GM12878 (cell line): ENCODE data around the gene RELL2. TPM values are rescaled to one million over a fixed set of nuclear protein-coding genes. Genes with fewer than 3 reads are reported as not detected.

Source experiments
- ATAC-seq: fragments of 200-7000 bp; cut with Tn5 transposase; 3 replicates; pipeline ENCODE4 v1.9.1; 2020; ENCODE audit warnings: mild to moderate bottlenecking, moderate library complexity
- BruUV-seq: library from RNA; stranded (reverse); fragments of 400-500 nt; replicated peaks from 2 replicates; lab custom pipeline; 2021; lab: Mats Ljungman, UMichigan
- CTCF ChIA-PET: fragments of 300-600 bp; sonication (Branson Sonifier 250); formaldehyde crosslinking; extraction: SDS; loops from one replicate; lab custom pipeline; 2021; ENCODE audit warnings: inconsistent platforms; lab: Yijun Ruan, JAX
- POLR2A ChIA-PET: fragments of 350-600 bp; formaldehyde crosslinking; extraction: SDS; loops from one replicate; lab custom pipeline; 2021; ENCODE audit warnings: inconsistent platforms; lab: Charles Lee
- RAD21 ChIA-PET: fragments of 300-600 bp; sonication (Branson Sonifier 250); formaldehyde crosslinking; loops from one replicate; lab custom pipeline; 2023; ENCODE audit warnings: antibody characterized with exemption; ENCODE audit not compliant: unreplicated experiment; lab: Charles Lee
- SMC1A ChIA-PET: fragments of 300-600 bp; sonication (Branson Sonifier 250); formaldehyde crosslinking; loops from one replicate; lab custom pipeline; 2023; ENCODE audit not compliant: unreplicated experiment, uncharacterized antibody; lab: Charles Lee
- DNase-seq: peaks from one replicate; pipeline ENCODE4 v3.0.0-alpha.2; 2011; ENCODE audit warnings: low read depth, low spot score
- FAIRE-seq: peaks from 3 replicates; lab custom pipeline; 2011; peaks lifted over from hg19 to GRCh38; lab: Jason Lieb, UNC
- H2AFZ ChIP-seq: 2 replicates; pipeline ENCODE4 v1.6.0; 2011; ENCODE audit warnings: low read depth, low read length, control low read depth; ENCODE audit not compliant: control insufficient read depth
- H3K27ac ChIP-seq: 2 replicates; pipeline ENCODE4 v1.5.1; 2011; ENCODE audit warnings: control low read depth; ENCODE audit not compliant: control insufficient read depth, insufficient read depth
- H3K27me3 ChIP-seq, 2 experiments: replicated peaks in 1 of 2; 2 replicates each; pipeline versions ENCODE4 v1.6.0 to v1.6.1; 2011; ENCODE audit warnings: low read length in 1 of 2; ENCODE audit not compliant: control insufficient read depth in 2 of 2, insufficient read depth in 2 of 2
- H3K36me3 ChIP-seq, 2 experiments: 2 replicates each; pipeline ENCODE4 v1.5.1; 2011; ENCODE audit warnings: low read length in 1 of 2; ENCODE audit not compliant: control insufficient read depth in 2 of 2, insufficient read depth in 2 of 2
- H3K4me1 ChIP-seq: 2 replicates; pipeline ENCODE4 v1.6.1; 2011; ENCODE audit warnings: mild to moderate bottlenecking, low read length, moderate library complexity, mixed read lengths; ENCODE audit not compliant: control insufficient read depth, insufficient read depth
- H3K4me2 ChIP-seq: 2 replicates; pipeline ENCODE4 v1.6.0; 2011; ENCODE audit warnings: control low read depth; ENCODE audit not compliant: control insufficient read depth, insufficient read depth
- H3K4me3 ChIP-seq: fragments of 200-600 bp; sonication (generic); 2 replicates; pipeline ENCODE4 v1.5.1; 2016
- H3K79me2 ChIP-seq: 2 replicates; pipeline ENCODE4 v1.6.0; 2011; ENCODE audit warnings: low read length; ENCODE audit not compliant: control insufficient read depth, insufficient read depth
- H3K9ac ChIP-seq: 2 replicates; pipeline ENCODE4 v1.8.0; 2011; ENCODE audit warnings: low read length, control low read depth, mixed read lengths; ENCODE audit not compliant: control insufficient read depth, insufficient read depth
- H3K9me3 ChIP-seq: replicated peaks from 3 replicates; pipeline ENCODE4 v1.5.1; 2011; ENCODE audit warnings: mild to moderate bottlenecking, low read length; ENCODE audit not compliant: control insufficient read depth, insufficient read depth
- H4K20me1 ChIP-seq: 2 replicates; pipeline ENCODE4 v1.6.0; 2011; ENCODE audit not compliant: control insufficient read depth, insufficient read depth
- BMI1 ChIP-seq: fragments of 450-650 bp; IDR thresholded peaks from 2 replicates; pipeline ENCODE4 v1.6.1; 2016; ENCODE audit warnings: mild to moderate bottlenecking, moderate library complexity, borderline replicate concordance
- CREM ChIP-seq: IDR thresholded peaks from 2 replicates; pipeline ENCODE4 v1.6.1; 2014; ENCODE audit warnings: antibody characterized with exemption, low read depth
- EZH2 ChIP-seq: IDR thresholded peaks from 2 replicates; pipeline ENCODE4 v1.6.1; 2012; ENCODE audit warnings: low read depth, mild to moderate bottlenecking, control low read depth, inconsistent platforms, low read length, borderline replicate concordance; ENCODE audit not compliant: control insufficient read depth
- KDM1A ChIP-seq: fragments of 200-600 bp; sonication (generic); IDR thresholded peaks from 2 replicates; pipeline ENCODE4 v1.6.1; 2016; ENCODE audit warnings: borderline replicate concordance
- RELA ChIP-seq: fragments of 450-650 bp; IDR thresholded peaks from 2 replicates; pipeline ENCODE4 v1.8.0; 2014; ENCODE audit warnings: borderline replicate concordance; ENCODE audit not compliant: partially characterized antibody
- RFX5 ChIP-seq: IDR thresholded peaks from 2 replicates; pipeline ENCODE4 v1.6.1; 2011; ENCODE audit warnings: low read depth, low read length, improper control_type of control experiment
- YBX1 ChIP-seq: fragments of 450-650 bp; IDR thresholded peaks from 2 replicates; pipeline ENCODE4 v1.6.1; 2016; ENCODE audit warnings: antibody characterized with exemption
- YY1 ChIP-seq: IDR thresholded peaks from 2 replicates; pipeline ENCODE4 v1.6.1; 2011; ENCODE audit warnings: low read depth, mild to moderate bottlenecking, low read length
- WGBS: methylation state at CpG from one replicate; pipeline ENCODE4 v1.1.6; 2016; ENCODE audit warnings: low lambda C conversion rate; ENCODE audit not compliant: insufficient replicate concordance, insufficient coverage; ENCODE audit errors: missing lambda C conversion rate; 5-methylcytosine and 5-hydroxymethylcytosine counted together
- in situ Hi-C: fragments of 300-500 bp; cut with MboI; formaldehyde crosslinking; loops from 9 replicates; pipeline ENCODE4 v1.14.3; 2018; ENCODE audit warnings: mixed read lengths
- intact Hi-C: fragments of 100-400 bp; cut with micrococcal nuclease; formaldehyde crosslinking; loops from one replicate; pipeline ENCODE4 v1.14.2; 2022; ENCODE audit not compliant: unreplicated experiment
- polyA plus RNA-seq, 11 experiments: library from polyadenylated mRNA; depleted of rRNA in 4 of 11; unstranded in 6 of 11; stranded (reverse) in 5 of 11; fragments of >200 nt; fragmentation: Nextera tagmentation in 4 of 11; fragmentation: Illumina TruSeq in 1 of 11; extraction: Ambion mirVana in 4 of 11; extraction: Trizol in 1 of 11; gene quantifications; 1 replicate in 1 of 11; 2 replicates in 10 of 11; pipeline versions ENCODE4 v1.2.1 to v1.2.3, GENCODE V29; 2011 to 2016; ENCODE audit warnings: inconsistent platforms in 2 of 11, missing spikeins in 2 of 11, low read depth in 1 of 11
- total RNA-seq, 4 experiments: library from RNA; depleted of rRNA in 3 of 4; stranded (reverse); fragments of >200 nt in 3 of 4; fragmentation: Illumina TruSeq in 1 of 4; extraction: Trizol in 1 of 4; gene quantifications; 2 replicates each; pipeline versions ENCODE4 v1.2.1 to v1.2.3, GENCODE V29; 2013 to 2021
- TF ChIP-seq, protein P1 (sequence below): IDR thresholded peaks from 2 replicates; pipeline ENCODE4 v1.6.1; 2011; ENCODE audit warnings: borderline replicate concordance, low read depth, mild to moderate bottlenecking, moderate library complexity, low read length; ENCODE audit not compliant: insufficient read depth, poor library complexity, severe bottlenecking
- TF ChIP-seq, protein P2 (sequence below): fragments of 450-650 bp; formaldehyde crosslinking; IDR thresholded peaks from 2 replicates; pipeline ENCODE4 v1.4.0; 2020; ENCODE audit warnings: mild to moderate bottlenecking, moderate library complexity
- TF ChIP-seq, protein P3 (sequence below): fragments of 450-650 bp; IDR thresholded peaks from 2 replicates; pipeline ENCODE4 v1.6.1; 2017; ENCODE audit warnings: borderline replicate concordance
- TF ChIP-seq, protein P4 (sequence below): IDR thresholded peaks from 2 replicates; pipeline ENCODE4 v1.6.1; 2011; ENCODE audit warnings: mild to moderate bottlenecking, low read depth, low read length, moderate library complexity; ENCODE audit not compliant: insufficient replicate concordance

The RELL2 gene
- total and polyA plus RNA-seq, 10 of the 15 experiments (the other 5 are each of a cell fraction or from before 2014, with no cell fraction given) = 0.23 to 21.4 (median 7.1) TPM

DNA sequence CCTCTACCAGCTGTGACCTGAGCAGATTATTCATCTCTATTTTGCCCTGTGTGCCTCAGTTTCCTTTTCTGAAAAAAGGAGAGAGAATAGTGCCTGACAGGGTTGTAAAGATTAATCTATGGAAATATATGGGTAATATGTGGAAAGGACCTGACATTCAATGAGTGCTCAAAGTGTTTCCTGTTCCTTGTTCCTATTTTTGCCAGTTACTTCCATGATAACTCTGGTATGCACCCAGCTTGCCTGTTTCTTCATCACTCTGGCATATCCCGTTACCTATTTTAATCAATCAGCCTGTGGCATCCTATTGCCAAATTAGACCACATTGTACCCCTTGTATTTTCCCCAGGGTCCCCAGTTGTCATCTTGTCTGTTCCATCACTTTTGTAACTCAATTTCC is 48.8 kb downstream of the RELL2 start (continued):
- TF ChIP-seq, protein P1, sequence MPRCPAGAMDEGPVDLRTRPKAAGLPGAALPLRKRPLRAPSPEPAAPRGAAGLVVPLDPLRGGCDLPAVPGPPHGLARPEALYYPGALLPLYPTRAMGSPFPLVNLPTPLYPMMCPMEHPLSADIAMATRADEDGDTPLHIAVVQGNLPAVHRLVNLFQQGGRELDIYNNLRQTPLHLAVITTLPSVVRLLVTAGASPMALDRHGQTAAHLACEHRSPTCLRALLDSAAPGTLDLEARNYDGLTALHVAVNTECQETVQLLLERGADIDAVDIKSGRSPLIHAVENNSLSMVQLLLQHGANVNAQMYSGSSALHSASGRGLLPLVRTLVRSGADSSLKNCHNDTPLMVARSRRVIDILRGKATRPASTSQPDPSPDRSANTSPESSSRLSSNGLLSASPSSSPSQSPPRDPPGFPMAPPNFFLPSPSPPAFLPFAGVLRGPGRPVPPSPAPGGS = no peak
- TF ChIP-seq, protein P2, sequence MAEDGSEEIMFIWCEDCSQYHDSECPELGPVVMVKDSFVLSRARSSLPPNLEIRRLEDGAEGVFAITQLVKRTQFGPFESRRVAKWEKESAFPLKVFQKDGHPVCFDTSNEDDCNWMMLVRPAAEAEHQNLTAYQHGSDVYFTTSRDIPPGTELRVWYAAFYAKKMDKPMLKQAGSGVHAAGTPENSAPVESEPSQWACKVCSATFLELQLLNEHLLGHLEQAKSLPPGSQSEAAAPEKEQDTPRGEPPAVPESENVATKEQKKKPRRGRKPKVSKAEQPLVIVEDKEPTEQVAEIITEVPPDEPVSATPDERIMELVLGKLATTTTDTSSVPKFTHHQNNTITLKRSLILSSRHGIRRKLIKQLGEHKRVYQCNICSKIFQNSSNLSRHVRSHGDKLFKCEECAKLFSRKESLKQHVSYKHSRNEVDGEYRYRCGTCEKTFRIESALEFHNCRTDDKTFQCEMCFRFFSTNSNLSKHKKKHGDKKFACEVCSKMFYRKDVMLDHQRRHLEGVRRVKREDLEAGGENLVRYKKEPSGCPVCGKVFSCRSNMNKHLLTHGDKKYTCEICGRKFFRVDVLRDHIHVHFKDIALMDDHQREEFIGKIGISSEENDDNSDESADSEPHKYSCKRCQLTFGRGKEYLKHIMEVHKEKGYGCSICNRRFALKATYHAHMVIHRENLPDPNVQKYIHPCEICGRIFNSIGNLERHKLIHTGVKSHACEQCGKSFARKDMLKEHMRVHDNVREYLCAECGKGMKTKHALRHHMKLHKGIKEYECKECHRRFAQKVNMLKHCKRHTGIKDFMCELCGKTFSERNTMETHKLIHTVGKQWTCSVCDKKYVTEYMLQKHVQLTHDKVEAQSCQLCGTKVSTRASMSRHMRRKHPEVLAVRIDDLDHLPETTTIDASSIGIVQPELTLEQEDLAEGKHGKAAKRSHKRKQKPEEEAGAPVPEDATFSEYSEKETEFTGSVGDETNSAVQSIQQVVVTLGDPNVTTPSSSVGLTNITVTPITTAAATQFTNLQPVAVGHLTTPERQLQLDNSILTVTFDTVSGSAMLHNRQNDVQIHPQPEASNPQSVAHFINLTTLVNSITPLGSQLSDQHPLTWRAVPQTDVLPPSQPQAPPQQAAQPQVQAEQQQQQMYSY (CRISPR knock-in tag) = no peak
- TF ChIP-seq YY1 = no peak

DNA sequence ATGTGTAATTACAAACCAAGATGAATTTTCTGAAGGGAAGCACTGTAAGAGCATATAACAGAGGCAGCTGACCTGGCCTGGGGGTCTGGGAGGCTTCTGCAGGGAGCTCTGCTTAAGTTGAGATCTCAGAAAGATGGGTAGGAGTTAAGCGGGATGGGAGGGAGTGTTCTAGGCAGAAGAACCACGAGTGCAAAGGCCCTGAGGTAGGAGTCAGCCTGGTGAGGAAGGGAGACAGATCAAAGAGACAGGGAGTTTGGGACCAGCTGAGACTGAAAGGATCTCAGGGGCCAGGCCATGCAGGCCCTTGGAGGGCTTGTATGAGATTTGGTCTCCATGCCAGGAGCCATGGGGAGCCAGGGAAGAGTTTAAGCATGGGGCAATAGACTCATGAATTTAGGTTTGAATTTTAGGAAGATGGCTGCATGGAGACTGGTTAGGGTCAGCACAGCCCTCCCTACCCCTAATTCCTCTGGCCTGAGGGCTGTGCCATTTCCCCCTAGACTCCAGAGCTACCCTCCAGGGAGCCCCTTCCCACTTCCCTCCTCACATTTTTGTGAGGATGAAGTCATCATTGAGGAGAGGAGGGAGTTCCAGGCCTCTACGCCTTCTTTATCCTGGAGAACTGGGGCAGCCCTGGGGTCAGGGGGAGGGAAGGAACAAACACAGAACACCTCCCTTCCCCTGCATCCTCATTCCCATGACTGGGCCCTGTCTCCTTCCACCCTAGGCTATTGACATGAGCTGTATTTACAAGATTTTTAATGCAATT is 50.0 kb downstream of the RELL2 start:
- H3K4me3 ChIP-seq = no peak overlapping the region
- in situ Hi-C loops (no loop called here), intact Hi-C loops (no loop called here)
- H3K36me3 ChIP-seq = no peaks in the 10 kb centered on the region
- H4K20me1 ChIP-seq = no peaks in the 10 kb centered on the region
- 31% methylated on average over 3 of the region's 3 CpGs for WGBS
- SMC1A ChIA-PET = interaction anchor here (0.8 to 1.3 kb wide), 3 partner anchors 95 to 274 kb away, joined by 3 read pairs; no protein-coding TSS in a partner anchor
- ATAC-seq (no peak), DNase-seq (no peak), FAIRE-seq (no peak)
- CTCF ChIA-PET = interaction anchor here (0.7 to 1.8 kb wide), 4 partner anchors 15 to 274 kb away, joined by 3 to 10 read pairs (median 4); no protein-coding TSS in a partner anchor
- H3K4me2 ChIP-seq = no peak overlapping the region
- no peak overlapping the region for H2AFZ ChIP-seq
- no peaks in the 10 kb centered on the region; the same call in 1 of the 2 replicates for H3K4me1 ChIP-seq
- no TSS peak for BruUV-seq
- H3K79me2 ChIP-seq = no peaks in the 10 kb centered on the region
- RAD21 ChIA-PET = no interaction called here
- H3K9me3 ChIP-seq = no peaks in the 10 kb centered on the region
- H3K9ac ChIP-seq = no peak overlapping the region
- POLR2A ChIA-PET = no interaction called here
- H3K27ac ChIP-seq = no peak overlapping the region
- peaks cover 2 to 11% of the 10 kb centered on the region in 2 experiments for H3K27me3 ChIP-seq
- TF ChIP-seq BMI1 (no peak), CREM (no peak), YBX1 (no peak), RELA (no peak), EZH2 (no peak), KDM1A (no peak), RFX5 (no peak)
- TF ChIP-seq, protein P3, sequence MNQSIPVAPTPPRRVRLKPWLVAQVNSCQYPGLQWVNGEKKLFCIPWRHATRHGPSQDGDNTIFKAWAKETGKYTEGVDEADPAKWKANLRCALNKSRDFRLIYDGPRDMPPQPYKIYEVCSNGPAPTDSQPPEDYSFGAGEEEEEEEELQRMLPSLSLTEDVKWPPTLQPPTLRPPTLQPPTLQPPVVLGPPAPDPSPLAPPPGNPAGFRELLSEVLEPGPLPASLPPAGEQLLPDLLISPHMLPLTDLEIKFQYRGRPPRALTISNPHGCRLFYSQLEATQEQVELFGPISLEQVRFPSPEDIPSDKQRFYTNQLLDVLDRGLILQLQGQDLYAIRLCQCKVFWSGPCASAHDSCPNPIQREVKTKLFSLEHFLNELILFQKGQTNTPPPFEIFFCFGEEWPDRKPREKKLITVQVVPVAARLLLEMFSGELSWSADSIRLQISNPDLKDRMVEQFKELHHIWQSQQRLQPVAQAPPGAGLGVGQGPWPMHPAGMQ = no peak
- TF ChIP-seq, protein P4, sequence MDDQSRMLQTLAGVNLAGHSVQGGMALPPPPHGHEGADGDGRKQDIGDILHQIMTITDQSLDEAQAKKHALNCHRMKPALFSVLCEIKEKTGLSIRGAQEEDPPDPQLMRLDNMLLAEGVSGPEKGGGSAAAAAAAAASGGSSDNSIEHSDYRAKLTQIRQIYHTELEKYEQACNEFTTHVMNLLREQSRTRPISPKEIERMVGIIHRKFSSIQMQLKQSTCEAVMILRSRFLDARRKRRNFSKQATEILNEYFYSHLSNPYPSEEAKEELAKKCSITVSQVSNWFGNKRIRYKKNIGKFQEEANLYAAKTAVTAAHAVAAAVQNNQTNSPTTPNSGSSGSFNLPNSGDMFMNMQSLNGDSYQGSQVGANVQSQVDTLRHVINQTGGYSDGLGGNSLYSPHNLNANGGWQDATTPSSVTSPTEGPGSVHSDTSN = no peak
